WERI-Rb-1 (cell line): Measurements from ENCODE around the gene GJB6.

Source experiments
- DNase-seq: peaks from one replicate; pipeline ENCODE4 v3.0.0-alpha.2; 2020
- H3K27ac ChIP-seq: fragments of 250-450 bp; sonication (Bioruptor Pico); 2 replicates; pipeline ENCODE4 v1.5.1; 2020; ENCODE audit warnings: mild to moderate bottlenecking, moderate library complexity
- H3K27me3 ChIP-seq: fragments of 250-450 bp; sonication (Bioruptor Pico); 2 replicates; pipeline ENCODE4 v1.5.1; 2021; ENCODE audit warnings: mild to moderate bottlenecking, low read depth, moderate library complexity; ENCODE audit not compliant: insufficient read depth, severe bottlenecking
- H3K36me3 ChIP-seq: fragments of 250-450 bp; sonication (Bioruptor Pico); 2 replicates; pipeline ENCODE4 v1.5.1; 2020; ENCODE audit warnings: mild to moderate bottlenecking, moderate library complexity
- H3K4me3 ChIP-seq: 2 replicates; pipeline ENCODE4 v1.5.1; 2011; ENCODE audit warnings: low read depth, mild to moderate bottlenecking, control low read depth, low read length
- H3K9me3 ChIP-seq: fragments of 250-450 bp; sonication (Bioruptor Pico); 2 replicates; pipeline ENCODE4 v1.5.1; 2021; ENCODE audit warnings: mild to moderate bottlenecking, moderate library complexity; ENCODE audit not compliant: severe bottlenecking
- CTCF ChIP-seq: IDR thresholded peaks from 2 replicates; pipeline ENCODE4 v1.5.1; 2011; ENCODE audit warnings: low read depth, mild to moderate bottlenecking, control low read depth, inconsistent platforms, low read length

GJB6 gene

GRCh38 chr13:20270163-20270865, 38.2 kb upstream of the GJB6 start:
- TF ChIP-seq CTCF, result no peak
- H3K27me3 ChIP-seq, result peaks cover 94% of the 10 kb centered on the region
- no peak for DNase-seq
- peaks cover 2% of the 10 kb centered on the region for H3K9me3 ChIP-seq
- no peaks in the 10 kb centered on the region for H3K36me3 ChIP-seq
- H3K27ac ChIP-seq, result no peak overlapping the region
- H3K4me3 ChIP-seq, result no peak overlapping the region

GRCh38 chr13:20264271-20265018, 32.3 kb upstream of the GJB6 start:
- peaks cover 95% of the 10 kb centered on the region for H3K27me3 ChIP-seq
- TF ChIP-seq CTCF, result no peak
- no peak overlapping the region for H3K27ac ChIP-seq
- H3K36me3 ChIP-seq, result no peaks in the 10 kb centered on the region
- H3K4me3 ChIP-seq, result no peak overlapping the region
- DNase-seq, result no peak
- H3K9me3 ChIP-seq, result peaks cover 12% of the 10 kb centered on the region

GRCh38 chr13:20263393-20264044, 31.4 kb upstream of the GJB6 start:
- TF ChIP-seq CTCF, result no peak
- Histone ChIP-seq H3K27me3 (peaks cover 95% of the 10 kb centered on the region), H3K9me3 (peaks cover 13% of the 10 kb centered on the region), H3K4me3 (no peak overlapping the region), H3K36me3 (no peaks in the 10 kb centered on the region), H3K27ac (no peak overlapping the region)
- no peak for DNase-seq

- no peaks in the 10 kb centered on the region for H3K36me3 ChIP-seq
- no peak overlapping the region for H3K4me3 ChIP-seq
These were observed 26.8 kb upstream of the GJB6 start for GRCh38 chr13:20258963-20259288.

GRCh38 chr13:20258208-20258962, 26.3 kb upstream of the GJB6 start:
- no peak for DNase-seq
- Histone ChIP-seq H3K4me3 (no peak overlapping the region), H3K27ac (no peak overlapping the region), H3K36me3 (no peaks in the 10 kb centered on the region), H3K27me3 (peaks cover 95% of the 10 kb centered on the region), H3K9me3 (peaks cover 17% of the 10 kb centered on the region)
- TF ChIP-seq CTCF, result no peak

More at GRCh38 chr13:20258963-20259288, 26.8 kb upstream of the GJB6 start:
- H3K27ac ChIP-seq, result no peak overlapping the region
- peaks cover 95% of the 10 kb centered on the region for H3K27me3 ChIP-seq
- no peak for DNase-seq
- H3K9me3 ChIP-seq, result peaks cover 15% of the 10 kb centered on the region
- no peak for TF ChIP-seq CTCF
